Common myeloid progenitor, CD34-positive (primary cell): ENCODE results near the gene ALG1.
"Not testable (repeated sequence)": the region's sequence is repeated elsewhere in the genome, so short reads cannot be mapped to it uniquely, and the experiment has no call there.

Source experiments
- CTCF ChIA-PET: fragments of 350-600 bp; sonication (Branson Sonifier 250); formaldehyde crosslinking; loops from one replicate; lab custom pipeline; 2021; ENCODE audit warnings: antibody characterized with exemption; lab: Charles Lee
- POLR2A ChIA-PET: fragments of 350-600 bp; sonication (Branson Sonifier 250); formaldehyde crosslinking; loops from one replicate; lab custom pipeline; 2021; ENCODE audit warnings: antibody characterized with exemption; lab: Charles Lee
- DNase-seq, 3 donors: peaks; one replicate each; pipeline versions ENCODE4 v3.0.0 to v3.0.0-alpha.2; 2013
- H3K27ac ChIP-seq, 2 experiments: 1 replicate in 1 of 2; 2 replicates in 1 of 2; pipeline ENCODE4 v1.7.0; 2013; ENCODE audit warnings: inconsistent platforms in 2 of 2, low read length in 2 of 2, mild to moderate bottlenecking in 2 of 2, low read depth in 1 of 2, moderate library complexity in 1 of 2; ENCODE audit not compliant: severe bottlenecking in 2 of 2, insufficient read depth in 1 of 2, poor library complexity in 1 of 2
- H3K27me3 ChIP-seq, 5 experiments: replicated peaks in 2 of 5; 1 replicate in 3 of 5; 2 replicates in 2 of 5; pipeline versions ENCODE4 v1.6.1 to v1.7.0; 2013; ENCODE audit warnings: low read length in 4 of 5, mild to moderate bottlenecking in 2 of 5, moderate library complexity in 2 of 5, inconsistent platforms in 1 of 5; ENCODE audit not compliant: insufficient read depth in 5 of 5, control insufficient read depth in 4 of 5
- H3K36me3 ChIP-seq, 4 experiments: 1 replicate in 2 of 4; 2 replicates in 2 of 4; pipeline versions ENCODE4 v1.6.1 to v1.7.0; 2013; ENCODE audit warnings: low read length in 3 of 4, control low read depth in 1 of 4, mild to moderate bottlenecking in 1 of 4; ENCODE audit not compliant: control insufficient read depth in 4 of 4, insufficient read depth in 4 of 4
- H3K4me1 ChIP-seq, 4 experiments: 1 replicate in 3 of 4; 2 replicates in 1 of 4; pipeline versions ENCODE4 v1.6.1 to v1.7.1; 2013; ENCODE audit warnings: low read length in 3 of 4, mild to moderate bottlenecking in 3 of 4, control low read depth in 1 of 4, inconsistent platforms in 1 of 4, moderate library complexity in 1 of 4; ENCODE audit not compliant: control insufficient read depth in 4 of 4, insufficient read depth in 4 of 4; ENCODE audit errors: control extremely low read depth in 1 of 4
- H3K4me3 ChIP-seq, 7 experiments: 1 replicate in 4 of 7; 2 replicates in 3 of 7; pipeline versions ENCODE4 v1.5.1 to v1.7.0; 2013; ENCODE audit warnings: mild to moderate bottlenecking in 7 of 7, low read length in 6 of 7, moderate library complexity in 6 of 7, inconsistent platforms in 2 of 7, low read depth in 2 of 7, control low read depth in 1 of 7; ENCODE audit not compliant: insufficient read depth in 4 of 7, control insufficient read depth in 1 of 7; ENCODE audit errors: extremely low read depth in 1 of 7
- H3K9me3 ChIP-seq, 5 experiments: 1 replicate in 4 of 5; 2 replicates in 1 of 5; pipeline versions ENCODE4 v1.6.1 to v1.7.1; 2013; ENCODE audit warnings: low read length in 4 of 5, mild to moderate bottlenecking in 2 of 5, inconsistent platforms in 1 of 5, low read depth in 1 of 5, moderate library complexity in 1 of 5; ENCODE audit not compliant: control insufficient read depth in 4 of 5, insufficient read depth in 2 of 5; ENCODE audit errors: control extremely low read depth in 1 of 5
- WGBS: methylation state at CpG from one replicate; pipeline ENCODE4 v1.1.5; 2013; ENCODE audit not compliant: insufficient coverage; 5-methylcytosine and 5-hydroxymethylcytosine counted together

The ALG1 gene

GRCh38 chr16:5132915-5133600 lies 61.4 kb downstream of the ALG1 start:
- POLR2A ChIA-PET, H3K4me3 ChIP-seq, H3K9me3 ChIP-seq, H3K36me3 ChIP-seq, CTCF ChIA-PET, H3K4me1 ChIP-seq, H3K27ac ChIP-seq: not testable (repeated sequence)
- H3K27me3 ChIP-seq: peaks cover 0 to 75% (median 22%) of the 10 kb centered on the region in 5 experiments
- DNase-seq: peak; percentile 3 to 5 (median 5)
- 51% methylated on average over 3 of the region's 13 CpGs for WGBS

- DNase-seq, H3K4me3 ChIP-seq, POLR2A ChIA-PET, H3K4me1 ChIP-seq, H3K27ac ChIP-seq, H3K36me3 ChIP-seq, H3K9me3 ChIP-seq: not testable (repeated sequence)
- peaks cover 0 to 62% (median 15%) of the 10 kb centered on the region in 5 experiments for H3K27me3 ChIP-seq
- CTCF ChIA-PET: interaction anchor here (1.0 kb wide), 1 partner anchor 78 kb away, joined by 4 read pairs; no protein-coding TSS in a partner anchor
- whole genome bisulfite sequencing: 42% methylated on average over 10 of the region's 13 CpGs
Measured at GRCh38 chr16:5134739-5135452, 63.3 kb downstream of the ALG1 start.
